Measurements from ENCODE around the gene CKAP4. TPM values are rescaled to one million over a fixed set of nuclear protein-coding genes. Genes with fewer than 3 reads are reported as not detected.

The CKAP4 gene
- total and polyA plus RNA-seq, 2 experiments from 2014 or later = 32.3 to 58.8 TPM

GRCh38 chr12:106226884-106227640, 20.8 kb downstream of the CKAP4 start:
- peaks cover 3% of the 10 kb centered on the region; the same call in 2 of the 3 replicates for H3K4me1 Mint-ChIP-seq
- Histone ChIP-seq H2AFZ (no peak overlapping the region), H4K20me1 (replicated peaks; ENCODE audit: insufficient read depth) (no peaks in the 10 kb centered on the region), H3K79me2 (replicated peaks; ENCODE audit: insufficient read depth) (no peaks in the 10 kb centered on the region), H3K9me2 (ENCODE audit: insufficient read depth) (no peaks in the 10 kb centered on the region), H3K4me3 (no peak overlapping the region), H3K27ac (ENCODE audit: low read depth) (no peak overlapping the region), H3K27me3 (ENCODE audit: insufficient read depth) (no peaks in the 10 kb centered on the region), H3K4me1 (ENCODE audit: insufficient read depth) (no peaks in the 10 kb centered on the region), H3K36me3 (ENCODE audit: insufficient read depth) (no peaks in the 10 kb centered on the region), H3K4me2 (no peak overlapping the region), H3F3A (replicated peaks; ENCODE audit: low read depth) (no peaks in the 10 kb centered on the region)
- H3K27me3 Mint-ChIP-seq (ENCODE audit: insufficient read depth, low read depth, poor library complexity) = peaks cover 4% of the 10 kb centered on the region
- no peak overlapping the region for H3K27ac Mint-ChIP-seq
- peak; percentile 81 for DNase-seq (ENCODE audit: low spot score)
- TF ChIP-seq, protein P1, sequence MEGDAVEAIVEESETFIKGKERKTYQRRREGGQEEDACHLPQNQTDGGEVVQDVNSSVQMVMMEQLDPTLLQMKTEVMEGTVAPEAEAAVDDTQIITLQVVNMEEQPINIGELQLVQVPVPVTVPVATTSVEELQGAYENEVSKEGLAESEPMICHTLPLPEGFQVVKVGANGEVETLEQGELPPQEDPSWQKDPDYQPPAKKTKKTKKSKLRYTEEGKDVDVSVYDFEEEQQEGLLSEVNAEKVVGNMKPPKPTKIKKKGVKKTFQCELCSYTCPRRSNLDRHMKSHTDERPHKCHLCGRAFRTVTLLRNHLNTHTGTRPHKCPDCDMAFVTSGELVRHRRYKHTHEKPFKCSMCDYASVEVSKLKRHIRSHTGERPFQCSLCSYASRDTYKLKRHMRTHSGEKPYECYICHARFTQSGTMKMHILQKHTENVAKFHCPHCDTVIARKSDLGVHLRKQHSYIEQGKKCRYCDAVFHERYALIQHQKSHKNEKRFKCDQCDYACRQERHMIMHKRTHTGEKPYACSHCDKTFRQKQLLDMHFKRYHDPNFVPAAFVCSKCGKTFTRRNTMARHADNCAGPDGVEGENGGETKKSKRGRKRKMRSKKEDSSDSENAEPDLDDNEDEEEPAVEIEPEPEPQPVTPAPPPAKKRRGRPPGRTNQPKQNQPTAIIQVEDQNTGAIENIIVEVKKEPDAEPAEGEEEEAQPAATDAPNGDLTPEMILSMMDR (conservative IDR thresholded peaks at IDR 0.05; ENCODE audit: low read depth in 2 of 2) = peak; percentile 73 to 79
- no peak for TF ChIP-seq EZH2 (IDR thresholded peaks at IDR 0.05; ENCODE audit: low read depth, unreplicated experiment)
- TF ChIP-seq, protein P2, sequence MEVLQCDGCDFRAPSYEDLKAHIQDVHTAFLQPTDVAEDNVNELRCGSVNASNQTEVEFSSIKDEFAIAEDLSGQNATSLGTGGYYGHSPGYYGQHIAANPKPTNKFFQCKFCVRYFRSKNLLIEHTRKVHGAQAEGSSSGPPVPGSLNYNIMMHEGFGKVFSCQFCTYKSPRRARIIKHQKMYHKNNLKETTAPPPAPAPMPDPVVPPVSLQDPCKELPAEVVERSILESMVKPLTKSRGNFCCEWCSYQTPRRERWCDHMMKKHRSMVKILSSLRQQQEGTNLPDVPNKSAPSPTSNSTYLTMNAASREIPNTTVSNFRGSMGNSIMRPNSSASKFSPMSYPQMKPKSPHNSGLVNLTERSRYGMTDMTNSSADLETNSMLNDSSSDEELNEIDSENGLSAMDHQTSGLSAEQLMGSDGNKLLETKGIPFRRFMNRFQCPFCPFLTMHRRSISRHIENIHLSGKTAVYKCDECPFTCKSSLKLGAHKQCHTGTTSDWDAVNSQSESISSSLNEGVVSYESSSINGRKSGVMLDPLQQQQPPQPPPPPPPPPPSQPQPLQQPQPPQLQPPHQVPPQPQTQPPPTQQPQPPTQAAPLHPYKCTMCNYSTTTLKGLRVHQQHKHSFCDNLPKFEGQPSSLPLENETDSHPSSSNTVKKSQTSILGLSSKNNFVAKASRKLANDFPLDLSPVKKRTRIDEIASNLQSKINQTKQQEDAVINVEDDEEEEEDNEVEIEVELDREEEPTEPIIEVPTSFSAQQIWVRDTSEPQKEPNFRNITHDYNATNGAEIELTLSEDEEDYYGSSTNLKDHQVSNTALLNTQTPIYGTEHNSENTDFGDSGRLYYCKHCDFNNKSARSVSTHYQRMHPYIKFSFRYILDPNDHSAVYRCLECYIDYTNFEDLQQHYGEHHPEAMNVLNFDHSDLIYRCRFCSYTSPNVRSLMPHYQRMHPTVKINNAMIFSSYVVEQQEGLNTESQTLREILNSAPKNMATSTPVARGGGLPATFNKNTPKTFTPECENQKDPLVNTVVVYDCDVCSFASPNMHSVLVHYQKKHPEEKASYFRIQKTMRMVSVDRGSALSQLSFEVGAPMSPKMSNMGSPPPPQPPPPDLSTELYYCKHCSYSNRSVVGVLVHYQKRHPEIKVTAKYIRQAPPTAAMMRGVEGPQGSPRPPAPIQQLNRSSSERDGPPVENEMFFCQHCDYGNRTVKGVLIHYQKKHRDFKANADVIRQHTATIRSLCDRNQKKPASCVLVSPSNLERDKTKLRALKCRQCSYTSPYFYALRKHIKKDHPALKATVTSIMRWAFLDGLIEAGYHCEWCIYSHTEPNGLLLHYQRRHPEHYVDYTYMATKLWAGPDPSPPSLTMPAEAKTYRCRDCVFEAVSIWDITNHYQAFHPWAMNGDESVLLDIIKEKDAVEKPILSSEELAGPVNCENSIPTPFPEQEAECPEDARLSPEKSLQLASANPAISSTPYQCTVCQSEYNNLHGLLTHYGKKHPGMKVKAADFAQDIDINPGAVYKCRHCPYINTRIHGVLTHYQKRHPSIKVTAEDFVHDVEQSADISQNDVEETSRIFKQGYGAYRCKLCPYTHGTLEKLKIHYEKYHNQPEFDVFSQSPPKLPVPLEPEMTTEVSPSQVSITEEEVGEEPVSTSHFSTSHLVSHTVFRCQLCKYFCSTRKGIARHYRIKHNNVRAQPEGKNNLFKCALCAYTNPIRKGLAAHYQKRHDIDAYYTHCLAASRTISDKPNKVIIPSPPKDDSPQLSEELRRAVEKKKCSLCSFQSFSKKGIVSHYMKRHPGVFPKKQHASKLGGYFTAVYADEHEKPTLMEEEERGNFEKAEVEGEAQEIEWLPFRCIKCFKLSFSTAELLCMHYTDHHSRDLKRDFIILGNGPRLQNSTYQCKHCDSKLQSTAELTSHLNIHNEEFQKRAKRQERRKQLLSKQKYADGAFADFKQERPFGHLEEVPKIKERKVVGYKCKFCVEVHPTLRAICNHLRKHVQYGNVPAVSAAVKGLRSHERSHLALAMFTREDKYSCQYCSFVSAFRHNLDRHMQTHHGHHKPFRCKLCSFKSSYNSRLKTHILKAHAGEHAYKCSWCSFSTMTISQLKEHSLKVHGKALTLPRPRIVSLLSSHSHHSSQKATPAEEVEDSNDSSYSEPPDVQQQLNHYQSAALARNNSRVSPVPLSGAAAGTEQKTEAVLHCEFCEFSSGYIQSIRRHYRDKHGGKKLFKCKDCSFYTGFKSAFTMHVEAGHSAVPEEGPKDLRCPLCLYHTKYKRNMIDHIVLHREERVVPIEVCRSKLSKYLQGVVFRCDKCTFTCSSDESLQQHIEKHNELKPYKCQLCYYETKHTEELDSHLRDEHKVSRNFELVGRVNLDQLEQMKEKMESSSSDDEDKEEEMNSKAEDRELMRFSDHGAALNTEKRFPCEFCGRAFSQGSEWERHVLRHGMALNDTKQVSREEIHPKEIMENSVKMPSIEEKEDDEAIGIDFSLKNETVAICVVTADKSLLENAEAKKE (CRISPR knock-in tag; IDR thresholded peaks at IDR 0.05) = no peak
- no peak overlapping the region for H3K4me3 Mint-ChIP-seq
- no peaks in the 10 kb centered on the region; the same call in 2 of the 3 replicates for H3K36me3 Mint-ChIP-seq (ENCODE audit: low read depth)
- no peaks in the 10 kb centered on the region for H3K9me3 Mint-ChIP-seq
- peak; percentile 69 for ATAC-seq
